ENCODE measurements around the gene PRKN. TPM values are rescaled to one million over a fixed set of nuclear protein-coding genes. Genes with fewer than 3 reads are reported as not detected.

The PRKN gene
- total and polyA plus RNA-seq, 2 experiments from 2014 or later, result 0.10 to 0.84 TPM

GRCh38 chr6:162777091-162777490 is 49.5 kb upstream of the PRKN start:
- Histone ChIP-seq H2AFZ (no peak overlapping the region), H3K9me2 (ENCODE audit: insufficient read depth) (no peaks in the 10 kb centered on the region), H3K4me3 (no peak overlapping the region), H3K27me3 (ENCODE audit: insufficient read depth) (no peaks in the 10 kb centered on the region), H4K20me1 (replicated peaks; ENCODE audit: insufficient read depth) (no peaks in the 10 kb centered on the region), H3K79me2 (replicated peaks; ENCODE audit: insufficient read depth) (no peaks in the 10 kb centered on the region), H3F3A (replicated peaks; ENCODE audit: low read depth) (no peaks in the 10 kb centered on the region), H3K4me1 (ENCODE audit: insufficient read depth) (no peaks in the 10 kb centered on the region), H3K4me2 (no peak overlapping the region), H3K27ac (ENCODE audit: low read depth) (no peak overlapping the region), H3K36me3 (ENCODE audit: insufficient read depth) (no peaks in the 10 kb centered on the region)
- no peak overlapping the region for H3K27ac Mint-ChIP-seq
- H3K4me3 Mint-ChIP-seq, result no peak overlapping the region
- H3K36me3 Mint-ChIP-seq (ENCODE audit: low read depth), result peaks cover 4% of the 10 kb centered on the region; the same call in 2 of the 3 replicates
- no peaks in the 10 kb centered on the region for H3K4me1 Mint-ChIP-seq
- peaks cover 1% of the 10 kb centered on the region for H3K27me3 Mint-ChIP-seq (ENCODE audit: insufficient read depth, low read depth, poor library complexity)
- no peak for DNase-seq (ENCODE audit: low spot score)
- H3K9me3 Mint-ChIP-seq, result peaks cover 13% of the 10 kb centered on the region; the same call in 2 of the 3 replicates
- no peak for TF ChIP-seq EZH2 (IDR thresholded peaks at IDR 0.05; ENCODE audit: low read depth, unreplicated experiment)
- no peak for TF ChIP-seq CREB1 (CRISPR knock-in tag; IDR thresholded peaks at IDR 0.05; ENCODE audit: low read depth)
- TF ChIP-seq CTCF (conservative IDR thresholded peaks at IDR 0.05; ENCODE audit: low read depth in 2 of 2), result no peak
- TF ChIP-seq REST (IDR thresholded peaks at IDR 0.05; ENCODE audit: unreplicated experiment), result no peak
- TF ChIP-seq EZH2phosphoT487 (IDR thresholded peaks at IDR 0.05; ENCODE audit: unreplicated experiment), result no peak
- no peak for TF ChIP-seq JUNB (IDR thresholded peaks at IDR 0.05; ENCODE audit: unreplicated experiment)
- no peak for TF ChIP-seq ETS1 (IDR thresholded peaks at IDR 0.05)
- no peak for TF ChIP-seq NANOG (IDR thresholded peaks at IDR 0.05; ENCODE audit: borderline replicate concordance)
- TF ChIP-seq ZNF462 (CRISPR knock-in tag; IDR thresholded peaks at IDR 0.05), result no peak
- TF ChIP-seq ZNF331 (CRISPR knock-in tag; IDR thresholded peaks at IDR 0.05; ENCODE audit: low read depth), result no peak
- no peak for TF ChIP-seq STAT1 (IDR thresholded peaks at IDR 0.05; ENCODE audit: unreplicated experiment)
- TF ChIP-seq ZNF114 (CRISPR knock-in tag; IDR thresholded peaks at IDR 0.05), result no peak
- no peak for TF ChIP-seq POLR2AphosphoS5 (IDR thresholded peaks at IDR 0.05; ENCODE audit: low read depth)
- no peak for ATAC-seq

All from GM23338 (cell line).